Activated CD4-positive, alpha-beta T cell treated with anti-CD3 and anti-CD28 coated beads, Interleukin-2, amount 10 ng/mL, durations not matched to agents 24 days and 14 days (primary cell): Measurements from ENCODE around the gene ATRX. TPM values are rescaled to one million over a fixed set of nuclear protein-coding genes. Genes with fewer than 3 reads are reported as not detected.
"Not testable (repeated sequence)": the region's sequence is repeated elsewhere in the genome, so short reads cannot be mapped to it uniquely, and the experiment has no call there.

Source experiments
- DNase-seq: peaks from one replicate; pipeline ENCODE4 v3.0.0; 2022
- H3K27ac Mint-ChIP-seq: one replicate; pipeline ENCODE4 v1.8.0; 2022; ENCODE audit warnings: mild to moderate bottlenecking, mixed read lengths
- H3K27me3 Mint-ChIP-seq: one replicate; pipeline ENCODE4 v1.8.0; 2022; ENCODE audit warnings: mixed read lengths
- H3K36me3 Mint-ChIP-seq: one replicate; pipeline ENCODE4 v1.8.0; 2022; ENCODE audit warnings: low read depth, mild to moderate bottlenecking, mixed read lengths
- H3K4me1 Mint-ChIP-seq: one replicate; pipeline ENCODE4 v1.8.0; 2021; ENCODE audit warnings: mixed read lengths
- H3K4me3 Mint-ChIP-seq: one replicate; pipeline ENCODE4 v1.8.0; 2022; ENCODE audit warnings: mild to moderate bottlenecking, moderate library complexity, mixed read lengths
- H3K9me3 Mint-ChIP-seq: one replicate; pipeline ENCODE4 v1.8.0; 2021; ENCODE audit warnings: mixed read lengths
- intact Hi-C: fragments of 100-400 bp; cut with micrococcal nuclease; formaldehyde crosslinking; loops from one replicate; pipeline ENCODE4 v1.15.1; 2023
- total RNA-seq: library from RNA; stranded (reverse); gene quantifications from 2 replicates; pipeline ENCODE4 v1.2.3, GENCODE V29; 2022

ATRX gene
- total RNA-seq, 1 donor from 2014 or later, result 72.9 TPM

GRCh38 chrX:77771601-77772000 lies 14.4 kb downstream of the ATRX start:
- H3K27ac Mint-ChIP-seq, result no peak overlapping the region
- no peaks in the 10 kb centered on the region for H3K9me3 Mint-ChIP-seq
- intact Hi-C loops, result no loop called here
- H3K27me3 Mint-ChIP-seq, result no peaks in the 10 kb centered on the region
- DNase-seq, result no peak
- H3K36me3 Mint-ChIP-seq, result peaks cover 12% of the 10 kb centered on the region
- H3K4me3 Mint-ChIP-seq, result no peak overlapping the region
- peaks cover 9% of the 10 kb centered on the region for H3K4me1 Mint-ChIP-seq

GRCh38 chrX:77768787-77769186 lies 17.2 kb downstream of the ATRX start:
- Mint-ChIP-seq H3K4me1 (peaks cover 8% of the 10 kb centered on the region), H3K36me3 (peaks cover 12% of the 10 kb centered on the region), H3K27ac (peak overlapping the region; percentile 84), H3K4me3 (peak overlapping the region; percentile 53), H3K9me3 (no peaks in the 10 kb centered on the region), H3K27me3 (no peaks in the 10 kb centered on the region)
- peak; percentile 76 for DNase-seq
- intact Hi-C loops, result loop anchor here (2.0 kb wide), 1 partner anchor 22 kb away; no protein-coding TSS in a partner anchor

- H3K4me3 Mint-ChIP-seq, H3K27ac Mint-ChIP-seq, intact Hi-C loops, H3K9me3 Mint-ChIP-seq, DNase-seq, H3K4me1 Mint-ChIP-seq, H3K27me3 Mint-ChIP-seq: not testable (repeated sequence)
- H3K36me3 Mint-ChIP-seq, result peaks cover 17% of the 10 kb centered on the region
These were observed 19.8 kb downstream of the ATRX start for GRCh38 chrX:77766212-77766611.

- no peak for DNase-seq
- H3K9me3 Mint-ChIP-seq, result peaks cover 3% of the 10 kb centered on the region
- H3K36me3 Mint-ChIP-seq, result peaks cover 27% of the 10 kb centered on the region
- H3K27ac Mint-ChIP-seq, result no peak overlapping the region
- intact Hi-C loops, result no loop called here
- H3K4me3 Mint-ChIP-seq, result no peak overlapping the region
- no peaks in the 10 kb centered on the region for H3K27me3 Mint-ChIP-seq
- H3K4me1 Mint-ChIP-seq, result no peaks in the 10 kb centered on the region
These were observed 30.5 kb downstream of the ATRX start for GRCh38 chrX:77755561-77755960.

GRCh38 chrX:77753942-77754341 lies 32.1 kb downstream of the ATRX start:
- not testable (repeated sequence) for H3K4me1 Mint-ChIP-seq

GRCh38 chrX:77749695-77750094 lies 36.3 kb downstream of the ATRX start:
- intact Hi-C loops, result no loop called here
- no peak for DNase-seq
- Mint-ChIP-seq H3K36me3 (peaks cover 19% of the 10 kb centered on the region), H3K9me3 (peaks cover 5% of the 10 kb centered on the region), H3K27ac (no peak overlapping the region), H3K27me3 (no peaks in the 10 kb centered on the region), H3K4me1 (no peaks in the 10 kb centered on the region), H3K4me3 (no peak overlapping the region)

More at GRCh38 chrX:77753942-77754341, 32.1 kb downstream of the ATRX start:
- H3K9me3 Mint-ChIP-seq, DNase-seq, H3K27me3 Mint-ChIP-seq, H3K27ac Mint-ChIP-seq, intact Hi-C loops, H3K4me3 Mint-ChIP-seq: not testable (repeated sequence)
- H3K36me3 Mint-ChIP-seq, result peaks cover 30% of the 10 kb centered on the region

- H3K4me1 Mint-ChIP-seq, result peaks cover 22% of the 10 kb centered on the region
- peaks cover 3% of the 10 kb centered on the region for H3K9me3 Mint-ChIP-seq
- intact Hi-C loops, result no loop called here
These were observed 42.3 kb downstream of the ATRX start for GRCh38 chrX:77743720-77744119.

GRCh38 chrX:77742788-77743476 lies 43.1 kb downstream of the ATRX start:
- intact Hi-C loops, result no loop called here
- no peak for DNase-seq
- H3K27me3 Mint-ChIP-seq, result no peaks in the 10 kb centered on the region
- H3K4me1 Mint-ChIP-seq, result peaks cover 22% of the 10 kb centered on the region
- H3K36me3 Mint-ChIP-seq, result peaks cover 3% of the 10 kb centered on the region
- no peak overlapping the region for H3K4me3 Mint-ChIP-seq
- no peaks in the 10 kb centered on the region for H3K9me3 Mint-ChIP-seq
- no peak overlapping the region for H3K27ac Mint-ChIP-seq

More at GRCh38 chrX:77743720-77744119, 42.3 kb downstream of the ATRX start:
- DNase-seq, result no peak
- H3K36me3 Mint-ChIP-seq, result peaks cover 5% of the 10 kb centered on the region
- no peak overlapping the region for H3K4me3 Mint-ChIP-seq
- H3K27me3 Mint-ChIP-seq, result no peaks in the 10 kb centered on the region
- no peak overlapping the region for H3K27ac Mint-ChIP-seq

GRCh38 chrX:77740376-77740905 lies 45.6 kb downstream of the ATRX start:
- H3K36me3 Mint-ChIP-seq, result peaks cover 5% of the 10 kb centered on the region
- peaks cover 22% of the 10 kb centered on the region for H3K4me1 Mint-ChIP-seq
- H3K27ac Mint-ChIP-seq, result no peak overlapping the region
- no peaks in the 10 kb centered on the region for H3K9me3 Mint-ChIP-seq
- intact Hi-C loops, result no loop called here
- H3K4me3 Mint-ChIP-seq, result no peak overlapping the region
- no peak for DNase-seq
- H3K27me3 Mint-ChIP-seq, result no peaks in the 10 kb centered on the region

GRCh38 chrX:77733342-77733741 lies 52.7 kb downstream of the ATRX start:
- intact Hi-C loops, result no loop called here
- no peak overlapping the region for H3K27ac Mint-ChIP-seq
- peaks cover 2% of the 10 kb centered on the region for H3K36me3 Mint-ChIP-seq
- H3K9me3 Mint-ChIP-seq, result no peaks in the 10 kb centered on the region
- no peak overlapping the region for H3K4me3 Mint-ChIP-seq
- DNase-seq, result no peak
- H3K27me3 Mint-ChIP-seq, result no peaks in the 10 kb centered on the region
- peaks cover 3% of the 10 kb centered on the region for H3K4me1 Mint-ChIP-seq

- H3K36me3 Mint-ChIP-seq, result peaks cover 4% of the 10 kb centered on the region
- no peak for DNase-seq
- H3K4me3 Mint-ChIP-seq, result no peak overlapping the region
- H3K27me3 Mint-ChIP-seq, result no peaks in the 10 kb centered on the region
- no peaks in the 10 kb centered on the region for H3K9me3 Mint-ChIP-seq
- no peak overlapping the region for H3K27ac Mint-ChIP-seq
- H3K4me1 Mint-ChIP-seq, result peaks cover 3% of the 10 kb centered on the region
- intact Hi-C loops, result no loop called here
These were observed 54.1 kb downstream of the ATRX start for GRCh38 chrX:77731821-77732419.

GRCh38 chrX:77726095-77726494 lies 59.9 kb downstream of the ATRX start:
- not testable (repeated sequence) for H3K27me3 Mint-ChIP-seq

GRCh38 chrX:77723681-77724080 lies 62.3 kb downstream of the ATRX start:
- DNase-seq, result no peak
- H3K27ac Mint-ChIP-seq, result no peak overlapping the region
- H3K9me3 Mint-ChIP-seq, result no peaks in the 10 kb centered on the region
- H3K4me1 Mint-ChIP-seq, result peaks cover 13% of the 10 kb centered on the region
- intact Hi-C loops, result no loop called here
- H3K4me3 Mint-ChIP-seq, result no peak overlapping the region
- H3K36me3 Mint-ChIP-seq, result peaks cover 11% of the 10 kb centered on the region
- H3K27me3 Mint-ChIP-seq, result no peaks in the 10 kb centered on the region

More at GRCh38 chrX:77726095-77726494, 59.9 kb downstream of the ATRX start:
- H3K36me3 Mint-ChIP-seq, intact Hi-C loops, DNase-seq, H3K4me1 Mint-ChIP-seq, H3K4me3 Mint-ChIP-seq, H3K27ac Mint-ChIP-seq, H3K9me3 Mint-ChIP-seq: not testable (repeated sequence)

GRCh38 chrX:77719388-77719787 lies 66.6 kb downstream of the ATRX start:
- intact Hi-C loops, result no loop called here
- Mint-ChIP-seq H3K4me3 (no peak overlapping the region), H3K27me3 (no peaks in the 10 kb centered on the region), H3K9me3 (no peaks in the 10 kb centered on the region), H3K36me3 (peaks cover 19% of the 10 kb centered on the region), H3K27ac (no peak overlapping the region), H3K4me1 (peaks cover 13% of the 10 kb centered on the region)
- DNase-seq, result no peak
